Articular chondrocyte of knee joint (primary cell): ENCODE measurements around the gene TTI1. TPM values are rescaled to one million over a fixed set of nuclear protein-coding genes. Genes with fewer than 3 reads are reported as not detected.

Experiments
- total RNA-seq: library from RNA; depleted of rRNA; stranded (reverse); fragments of >200 nt; gene quantifications from 2 replicates; pipeline ENCODE4 v1.2.3, GENCODE V29; 2012

Gene TTI1
- total RNA-seq: 18.0 and 20.9 TPM in 2 replicates

DNA sequence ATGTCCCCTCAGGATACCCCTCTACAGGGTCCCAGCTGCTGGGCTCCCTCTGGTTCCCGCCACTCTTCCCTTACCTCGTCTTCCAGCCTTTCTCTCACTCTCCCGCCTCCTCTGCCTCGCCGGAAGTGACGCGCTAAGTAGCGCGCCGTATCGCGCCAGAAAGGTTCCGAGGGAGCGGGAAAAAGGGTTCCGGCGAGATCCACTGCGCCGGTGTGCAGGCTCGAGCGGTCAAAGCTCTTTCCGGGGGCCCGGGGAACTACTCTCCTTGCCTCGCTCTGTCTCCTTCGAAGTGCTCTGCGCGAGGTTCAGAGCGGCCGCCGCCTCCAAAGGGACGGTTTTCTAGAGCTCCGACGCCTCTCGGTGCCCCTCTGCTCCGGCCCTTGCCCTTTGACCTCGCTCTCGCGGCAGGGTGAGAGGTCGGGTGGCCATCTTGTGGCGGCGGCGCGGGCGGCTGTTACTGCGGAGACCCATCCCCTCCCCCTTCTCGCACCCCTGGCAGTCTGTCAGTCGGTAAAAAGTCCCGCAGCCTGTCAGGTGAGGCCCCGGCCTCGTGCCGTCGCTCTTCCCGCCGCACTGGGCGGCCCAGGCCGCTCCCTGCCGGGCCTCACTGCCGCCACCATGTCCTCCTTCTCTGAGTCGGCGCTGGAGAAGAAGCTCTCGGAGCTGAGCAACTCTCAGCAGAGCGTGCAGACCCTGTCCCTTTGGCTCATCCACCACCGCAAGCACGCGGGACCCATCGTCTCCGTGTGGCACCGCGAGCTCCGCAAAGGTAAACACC, at the start of gene TTI1, which contains the start of gene RPRD1B:
TTI1 (minus strand) TSS at position 127 of the 778 bp plus-strand sequence. CDS start 19,640 bp downstream, outside the sequence.
RPRD1B (plus strand) TSS at position 417 of the 778 bp plus-strand sequence; CDS start at position 619, 202 bp downstream.

Other genes with a start within 250 kb of the TTI1 start
- gene VSTM2L, start 130.3 kb downstream of the TTI1 start, total RNA-seq: 1.4 and 1.6 TPM in 2 replicates
- 25.6 and 28.9 TPM in 2 replicates for gene RPRD1B, start 290 bp upstream of the TTI1 start, total RNA-seq
- 19.2 and 60.4 TPM in 2 replicates for gene TGM2, start 131.8 kb upstream of the TTI1 start, total RNA-seq
- gene KIAA1755, start 227.3 kb upstream of the TTI1 start, total RNA-seq: 2.0 and 3.7 TPM in 2 replicates